HL-60 (cell line): ENCODE data around the gene COQ2.

Experiments
- CTCF ChIP-seq: IDR thresholded peaks from one replicate; pipeline ENCODE4 v1.5.1; 2011; ENCODE audit warnings: low read length, control low read depth, inconsistent platforms; ENCODE audit not compliant: insufficient read depth
- POLR2AphosphoS5 ChIP-seq: IDR thresholded peaks from 2 replicates; pipeline ENCODE4 v1.6.1; 2012; ENCODE audit warnings: low read depth

DNA sequence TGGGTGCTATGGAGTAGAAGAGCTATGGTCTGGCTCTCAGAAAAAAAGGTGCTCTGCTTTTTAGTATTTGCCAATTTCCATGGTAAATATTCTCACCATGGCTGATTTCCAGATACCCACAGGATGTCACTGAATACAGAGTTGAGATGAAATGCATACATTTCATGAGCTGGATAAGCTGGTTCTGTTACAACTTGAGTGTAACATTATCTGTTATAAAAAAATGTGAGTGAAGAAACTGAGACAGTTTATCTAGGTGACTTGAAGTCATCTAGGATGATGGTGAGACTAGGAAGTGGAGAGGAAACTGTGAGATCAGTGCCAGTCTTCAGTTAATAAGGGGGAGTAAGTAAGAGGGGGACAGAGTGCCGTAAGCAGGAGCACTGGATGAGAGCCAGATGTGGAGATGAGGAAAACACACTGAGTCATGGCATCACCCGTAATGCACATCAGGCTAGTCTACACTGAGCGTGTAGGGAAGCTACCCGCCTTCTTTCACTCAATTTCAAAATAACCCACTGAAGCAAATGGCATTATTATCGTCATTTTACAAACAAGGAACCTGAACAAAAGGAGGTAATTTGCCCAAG, 45.0 kb upstream of the COQ2 start:
- TF ChIP-seq CTCF, result no peak
- no peak for TF ChIP-seq POLR2AphosphoS5
